Measurements from ENCODE around the gene CAPN11.

CAPN11 gene

GRCh38 chr6:44158770-44159228 lies at the start of gene CAPN11:
Gene CAPN11, plus strand, starts transcription at chr6:44158820. Its CDS starts 29 bp downstream, at chr6:44158849.
- no peak for DNase-seq

GRCh38 chr6:44109212-44109611 lies 49.4 kb upstream of the CAPN11 start:
- DNase-seq = no peak

GRCh38 chr6:44110005-44110676 lies 48.5 kb upstream of the CAPN11 start:
- no peak for DNase-seq

GRCh38 chr6:44110966-44111365 lies 47.7 kb upstream of the CAPN11 start:
- no peak for DNase-seq

GRCh38 chr6:44111434-44112417 lies 46.9 kb upstream of the CAPN11 start:
- no peak for DNase-seq

GRCh38 chr6:44113414-44113813 lies 45.2 kb upstream of the CAPN11 start:
- DNase-seq = no peak

GRCh38 chr6:44115866-44116265 lies 42.8 kb upstream of the CAPN11 start:
- no peak for DNase-seq

- no peak for DNase-seq
Measured at GRCh38 chr6:44116641-44117382, 41.8 kb upstream of the CAPN11 start.

- no peak for DNase-seq
Measured at GRCh38 chr6:44117397-44118128, 41.1 kb upstream of the CAPN11 start.

- no peak for DNase-seq
Measured at GRCh38 chr6:44119704-44120262, 38.8 kb upstream of the CAPN11 start.

GRCh38 chr6:44120692-44121443 lies 37.8 kb upstream of the CAPN11 start:
- no peak for DNase-seq

- no peak for DNase-seq
Measured at GRCh38 chr6:44122801-44123200, 35.8 kb upstream of the CAPN11 start.

- peak; percentile 32 for DNase-seq
Measured at GRCh38 chr6:44123544-44123943, 35.1 kb upstream of the CAPN11 start.

- peak; percentile 79 for DNase-seq
Measured at GRCh38 chr6:44126320-44127149, 32.1 kb upstream of the CAPN11 start.

- peak; percentile 96 for DNase-seq
Measured at GRCh38 chr6:44127186-44128019, 31.2 kb upstream of the CAPN11 start, which contains the start of the genes MRPL14 and TMEM63B. Gene MRPL14, minus strand, starts transcription at chr6:44127452. Its CDS starts 10,841 bp downstream, at chr6:44116611. Gene TMEM63B, plus strand, starts transcription at chr6:44127554. Its CDS starts 7,031 bp downstream, at chr6:44134585.

GRCh38 chr6:44128020-44128917 lies 30.4 kb upstream of the CAPN11 start:
- DNase-seq = peak; percentile 43

GRCh38 chr6:44129841-44130322 lies 28.7 kb upstream of the CAPN11 start:
- DNase-seq = no peak

- peak; percentile 87 for DNase-seq
Measured at GRCh38 chr6:44131892-44132291, 26.7 kb upstream of the CAPN11 start.

All from NCI-H69 (cell line).